Left lung (tissue), 10 donors: ENCODE measurements around the gene PFN1. TPM values are rescaled to one million over a fixed set of nuclear protein-coding genes. Genes with fewer than 3 reads are reported as not detected.

Experiments used
- ATAC-seq: fragments of 200-7000 bp; cut with Tn5 transposase; one replicate; pipeline ENCODE4 v1.9.1; 2020; ENCODE audit warnings: moderate library complexity
- DNase-seq, 4 donors: peaks; one replicate each; pipeline ENCODE4 v3.0.0-alpha.2; 2013 to 2020
- H3K27ac ChIP-seq, 2 donors: fragments of 200-600 bp; sonication (generic) in 1 of 2; one replicate each; pipeline versions ENCODE4 v1.5.0 to v1.8.0; 2020 to 2021
- H3K27me3 ChIP-seq, 2 donors: fragments of 200-600 bp; sonication (generic) in 1 of 2; one replicate each; pipeline versions ENCODE4 v1.5.0 to v1.8.0; 2020 to 2021
- H3K36me3 ChIP-seq, 2 donors: fragments of 200-600 bp; sonication (generic) in 1 of 2; one replicate each; pipeline versions ENCODE4 v1.5.0 to v1.8.0; 2020 to 2021
- H3K4me1 ChIP-seq, 2 donors: fragments of 200-600 bp; one replicate each; pipeline ENCODE4 v1.8.0; 2021
- H3K4me3 ChIP-seq, 2 donors: fragments of 200-600 bp; sonication (generic) in 1 of 2; one replicate each; pipeline versions ENCODE4 v1.5.0 to v1.8.0; 2020 to 2021; ENCODE audit warnings: mild to moderate bottlenecking in 1 of 2
- H3K9me3 ChIP-seq, 2 donors: fragments of 200-600 bp; sonication (generic) in 1 of 2; one replicate each; pipeline versions ENCODE4 v1.5.0 to v1.8.0; 2020 to 2021
- CTCF ChIP-seq, 2 donors: fragments of 200-600 bp; sonication (generic) in 1 of 2; IDR thresholded peaks; one replicate each; pipeline versions ENCODE4 v1.5.0 to v1.8.0; 2021; ENCODE audit warnings: antibody characterized with exemption in 2 of 2
- intact Hi-C, 2 donors: fragments of 100-400 bp; cut with DNase I; formaldehyde crosslinking; loops; one replicate each; pipeline versions ENCODE4 v1.11.2 to v1.14.2; 2022
- polyA plus RNA-seq, 6 donors: library from polyadenylated mRNA; unstranded; fragments of 120-200 nt; gene quantifications; one replicate each; pipeline ENCODE4 v1.2.1, GENCODE V29; 2013; ENCODE audit not compliant: insufficient read length in 6 of 6
- total RNA-seq, 2 donors: library from RNA; stranded (reverse); fragmentation: NEBNext Ultra II Directional; extraction: Animal tissue kit (Norgen Biotek cat#: 25700); gene quantifications; one replicate each; pipeline ENCODE4 v1.2.1, GENCODE V29; 2021
- donor health status: DM: no; HTN: yes; CAD: no.
- donor health status: DM: no; HTN: no; CAD: no.

The PFN1 gene
- total and polyA plus RNA-seq, 8 donors = 337 to 987 (median 430) TPM

- Histone ChIP-seq H3K9me3 (no peaks in the 10 kb centered on the region), H3K4me3 (no peak overlapping the region), H3K27me3 (no peaks in the 10 kb centered on the region), H3K27ac (no peak overlapping the region), H3K4me1 (peaks cover 0 to 19% of the 10 kb centered on the region in 2 donors), H3K36me3 (peaks cover 0 to 17% of the 10 kb centered on the region in 2 donors)
- DNase-seq (peak in 1 of 4 donors; percentile 55), ATAC-seq (no peak)
- intact Hi-C loops = no loop called here
- no peak for TF ChIP-seq CTCF (IDR thresholded peaks at IDR 0.05)
Observed at GRCh38 chr17:4955091-4955490, 6.8 kb upstream of the PFN1 start.

DNA sequence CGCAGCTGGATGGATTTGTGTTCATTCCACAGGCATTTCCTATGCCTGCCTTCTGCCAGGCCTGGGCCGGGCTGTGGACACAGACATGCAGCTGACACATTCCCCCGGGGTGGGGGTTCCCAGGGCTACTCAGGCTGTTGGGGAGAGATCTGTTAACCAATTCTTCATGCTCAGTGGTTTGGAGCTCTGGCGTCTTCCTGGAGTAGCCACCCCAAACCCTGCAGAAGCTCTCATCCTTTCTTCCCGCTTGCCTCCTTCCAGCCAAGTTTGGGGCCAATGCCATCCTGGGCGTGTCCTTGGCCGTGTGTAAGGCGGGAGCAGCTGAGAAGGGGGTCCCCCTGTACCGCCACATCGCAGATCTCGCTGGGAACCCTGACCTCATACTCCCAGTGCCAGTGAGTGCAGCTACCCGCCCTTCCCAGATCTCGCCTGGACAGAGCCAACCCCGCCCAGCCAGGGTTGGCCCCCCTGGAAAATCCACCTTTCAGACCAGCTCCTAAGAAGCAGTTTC is 5.2 kb upstream of the PFN1 start:
- DNase-seq (peak in 1 of 4 donors; percentile 62), ATAC-seq (no peak)
- no peak for TF ChIP-seq CTCF (IDR thresholded peaks at IDR 0.05)
- H3K4me1 ChIP-seq = peaks cover 0 to 21% of the 10 kb centered on the region in 2 donors
- no peak overlapping the region for H3K27ac ChIP-seq
- no peaks in the 10 kb centered on the region for H3K9me3 ChIP-seq
- H3K4me3 ChIP-seq = no peak overlapping the region
- intact Hi-C loops = no loop called here
- peaks cover 0 to 4% of the 10 kb centered on the region in 2 donors for H3K36me3 ChIP-seq
- no peaks in the 10 kb centered on the region for H3K27me3 ChIP-seq

GRCh38 chr17:4951486-4951885 is 3.2 kb upstream of the PFN1 start:
- DNase-seq (peak in 1 of 4 donors; percentile 43), ATAC-seq (no peak)
- H3K4me1 ChIP-seq = peaks cover 4 to 26% of the 10 kb centered on the region in 2 donors
- H3K4me3 ChIP-seq = no peak overlapping the region
- intact Hi-C loops = no loop called here
- H3K27me3 ChIP-seq = no peaks in the 10 kb centered on the region
- peak overlapping the region in 1 of 2 donors; percentile 100 for H3K27ac ChIP-seq
- peaks cover 0 to 9% of the 10 kb centered on the region in 2 donors for H3K36me3 ChIP-seq
- no peaks in the 10 kb centered on the region for H3K9me3 ChIP-seq
- no peak for TF ChIP-seq CTCF (IDR thresholded peaks at IDR 0.05)

DNA sequence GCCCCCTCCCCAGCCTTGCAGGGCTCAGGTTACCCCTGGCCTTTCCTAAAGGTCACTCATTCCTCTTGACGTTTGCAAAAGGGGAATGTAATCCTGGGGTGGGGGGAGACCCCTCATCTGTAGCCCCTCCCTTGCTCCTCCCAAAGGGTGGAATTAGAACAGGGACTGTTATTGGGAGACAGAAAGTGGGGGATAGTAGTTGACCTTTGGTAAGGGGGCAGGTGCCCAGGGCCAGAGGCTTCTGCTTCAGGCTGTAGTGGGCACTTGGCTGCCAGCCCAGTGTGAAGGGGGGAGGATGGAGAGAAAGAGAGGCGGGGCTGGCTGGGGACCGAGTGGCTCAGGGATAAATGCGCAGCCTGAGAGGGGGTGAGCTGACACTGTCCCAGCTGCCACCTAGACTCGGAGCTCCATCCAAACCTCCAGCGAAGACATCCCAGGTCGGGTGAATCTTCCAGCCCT is 2.4 kb upstream of the PFN1 start, which contains the start of gene ENO3:
Gene ENO3, plus strand, starts transcription at position 374 of the 459 bp plus-strand sequence. CDS start 711 bp downstream, outside the sequence.
- H3K36me3 ChIP-seq = peaks cover 0 to 16% of the 10 kb centered on the region in 2 donors
- DNase-seq (peak in 1 of 4 donors; percentile 69), ATAC-seq (no peak)
- H3K27ac ChIP-seq = peak within 1 kb of the TSS; percentile 99 to 100
- peak within 1 kb of the TSS; percentile 87 to 100 for H3K4me3 ChIP-seq
- intact Hi-C loops = no loop called here
- peaks cover 11 to 33% of the 10 kb centered on the region in 2 donors for H3K4me1 ChIP-seq
- H3K9me3 ChIP-seq = no peaks in the 10 kb centered on the region
- TF ChIP-seq CTCF (IDR thresholded peaks at IDR 0.05) = no peak
- no peaks in the 10 kb centered on the region for H3K27me3 ChIP-seq

DNA sequence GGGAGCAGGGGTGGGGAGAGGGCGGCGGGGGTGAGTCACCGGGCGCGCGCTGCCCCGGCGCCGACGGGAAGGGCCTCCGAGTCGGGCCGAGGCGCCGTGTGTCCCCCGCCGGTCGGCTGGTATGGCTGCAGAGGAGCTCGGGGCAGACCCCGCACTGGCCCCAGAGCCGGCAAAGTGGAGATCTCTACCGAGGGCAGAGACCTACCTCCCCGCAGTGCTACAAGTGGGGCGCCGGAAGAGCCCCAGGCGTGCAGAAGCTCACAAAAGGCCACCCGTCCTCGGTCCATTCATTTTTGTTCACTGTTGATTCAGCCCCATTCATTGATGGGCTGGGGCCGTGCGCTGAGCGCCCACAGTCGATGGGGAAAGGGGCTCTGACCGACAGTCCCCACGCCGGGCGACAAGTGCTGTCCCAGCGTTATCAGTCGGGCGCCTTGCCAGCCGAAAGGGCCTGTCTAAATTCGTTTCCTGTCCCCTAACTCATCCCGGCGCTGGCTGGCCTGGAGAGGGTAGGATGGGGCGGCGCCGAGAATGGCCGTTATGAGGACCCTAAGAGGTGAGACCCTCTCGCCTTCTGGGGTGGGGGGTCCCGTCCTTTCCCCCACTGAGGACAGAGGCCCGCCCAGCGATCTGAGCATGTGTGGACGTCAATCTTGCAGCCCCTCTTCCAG is 1.9 kb upstream of the PFN1 start:
- intact Hi-C loops = no loop called here
- Histone ChIP-seq H3K4me1 (peaks cover 16 to 39% of the 10 kb centered on the region in 2 donors), H3K4me3 (peak overlapping the region; percentile 87 to 100), H3K27me3 (no peaks in the 10 kb centered on the region), H3K27ac (peak overlapping the region; percentile 99 to 100), H3K9me3 (no peaks in the 10 kb centered on the region), H3K36me3 (peaks cover 0 to 22% of the 10 kb centered on the region in 2 donors)
- DNase-seq (peak in 2 of 4 donors; percentile 72 to 91), ATAC-seq (no peak)
- TF ChIP-seq CTCF (IDR thresholded peaks at IDR 0.05) = no peak
